Non-pigmented ciliary epithelial cell (primary cell): ENCODE measurements around the gene LRRC57.

Source experiments
- DNase-seq: peaks from one replicate; pipeline ENCODE4 v3.0.0-alpha.2; 2010; ENCODE audit warnings: low read depth

Gene LRRC57

DNA sequence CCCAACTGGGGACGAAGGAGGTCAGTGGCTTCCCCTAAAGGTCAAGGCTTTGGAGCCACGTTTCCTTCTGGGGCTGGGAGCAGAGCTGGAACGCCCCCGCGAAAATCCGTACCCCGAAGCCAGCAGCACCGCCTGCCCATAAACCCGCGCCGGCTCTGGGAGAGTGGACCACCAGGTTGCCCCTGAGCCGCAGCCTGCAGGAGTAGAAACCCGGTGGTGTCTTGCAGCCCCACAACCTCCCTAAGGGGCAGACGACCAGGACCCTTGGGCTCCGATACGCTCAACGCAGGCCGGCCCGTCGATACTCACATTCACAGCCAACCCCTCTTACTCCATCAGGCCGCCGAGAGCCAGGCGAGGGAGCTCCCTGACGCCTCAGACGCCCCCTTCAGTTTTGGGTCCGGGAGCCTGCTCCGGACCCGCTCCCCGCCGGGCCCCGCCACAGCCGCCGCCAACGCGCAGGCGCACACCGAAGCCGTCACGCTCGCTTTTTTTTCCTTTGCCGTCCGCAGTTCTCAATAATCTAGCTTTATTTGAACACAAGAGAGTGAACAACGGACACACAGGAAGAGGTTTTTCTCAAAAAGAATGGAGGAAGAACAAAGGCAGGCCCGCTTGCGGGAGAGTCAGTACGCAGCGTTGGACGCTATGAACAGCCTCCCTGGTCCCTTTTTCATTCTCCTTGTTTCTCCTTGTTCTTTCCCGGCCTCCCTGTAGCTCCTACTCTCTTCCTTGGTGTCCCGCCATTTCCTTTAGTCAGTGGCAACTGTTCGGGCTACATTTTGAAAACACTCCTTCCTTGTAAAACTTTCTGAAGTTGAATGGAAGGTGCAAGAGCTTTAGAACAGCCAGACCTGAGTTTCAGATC, 57.7 kb downstream of the LRRC57 start, which contains the start of gene ZNF106:
TSS of gene ZNF106 (minus strand) at position 471 of the 868 bp plus-strand sequence. CDS start 18,852 bp downstream, outside the sequence.
- peak; percentile 50 for DNase-seq

DNA sequence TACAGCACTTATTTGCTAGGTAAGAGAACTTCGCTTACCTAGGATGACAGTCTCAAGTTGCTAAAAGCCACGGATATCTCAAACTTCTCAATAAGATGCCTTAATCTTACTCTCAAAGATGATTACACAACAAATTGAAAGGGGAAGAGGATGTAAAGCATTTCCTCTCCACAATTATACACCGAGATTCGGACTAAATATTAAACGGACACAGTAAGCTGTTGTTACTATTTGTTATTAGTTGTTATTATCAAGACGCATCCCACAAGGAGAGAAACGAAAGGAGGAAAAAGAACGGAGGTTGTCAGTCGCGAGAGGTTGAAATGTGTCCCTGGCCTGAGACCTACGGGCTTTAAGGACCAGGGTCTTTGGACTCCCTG, 58.3 kb downstream of the LRRC57 start:
- no peak for DNase-seq
